Endothelial cell of umbilical vein (primary cell): ENCODE measurements around the gene CSTF3. TPM values are rescaled to one million over a fixed set of nuclear protein-coding genes. Genes with fewer than 3 reads are reported as not detected.

Experiments
- BruUV-seq: library from RNA; stranded (reverse); fragments of 400-500 nt; replicated peaks from 2 replicates; lab custom pipeline; 2021; lab: Mats Ljungman, UMichigan
- CTCF ChIA-PET: fragments of 300-600, 350-600 bp; sonication (Branson Sonifier 250); formaldehyde crosslinking; loops from one replicate; lab custom pipeline; 2021; ENCODE audit warnings: antibody characterized with exemption, inconsistent platforms; lab: Charles Lee
- POLR2A ChIA-PET: fragments of 300-600, 350-600 bp; sonication (Branson Sonifier 250); formaldehyde crosslinking; loops from one replicate; lab custom pipeline; 2021; ENCODE audit warnings: antibody characterized with exemption, inconsistent platforms; lab: Charles Lee
- DNase-seq: peaks from one replicate; pipeline ENCODE4 v3.0.0-alpha.2; 2011; ENCODE audit warnings: low read depth, low spot score
- FAIRE-seq: peaks from 2 replicates; lab custom pipeline; 2011; peaks lifted over from hg19 to GRCh38; lab: Jason Lieb, UNC
- H2AFZ ChIP-seq: 2 replicates; pipeline ENCODE4 v1.6.0; 2012; ENCODE audit warnings: low read depth, low read length, control low read depth, inconsistent platforms
- H3K27ac ChIP-seq: 2 replicates; pipeline ENCODE4 v1.5.1; 2011; ENCODE audit warnings: low read depth, mild to moderate bottlenecking, control low read depth, low read length, moderate library complexity; ENCODE audit not compliant: insufficient read depth
- H3K27me3 ChIP-seq, 2 experiments: 2 replicates each; pipeline versions ENCODE4 v1.6.0 to v1.6.1; 2011; ENCODE audit warnings: low read length in 2 of 2, mixed read lengths in 1 of 2; ENCODE audit not compliant: control insufficient read depth in 2 of 2, insufficient read depth in 2 of 2
- H3K36me3 ChIP-seq, 2 experiments: 2 replicates in 1 of 2; 3 replicates in 1 of 2; pipeline ENCODE4 v1.5.1; 2011; ENCODE audit warnings: low read length in 2 of 2, mild to moderate bottlenecking in 1 of 2, moderate library complexity in 1 of 2; ENCODE audit not compliant: control insufficient read depth in 2 of 2, insufficient read depth in 2 of 2; ENCODE audit errors: extremely low read depth in 1 of 2
- H3K4me1 ChIP-seq: 3 replicates; pipeline ENCODE4 v1.5.1; 2011; ENCODE audit warnings: mild to moderate bottlenecking, low read length; ENCODE audit not compliant: control insufficient read depth, insufficient read depth; ENCODE audit errors: extremely low read depth
- H3K4me2 ChIP-seq: 2 replicates; pipeline ENCODE4 v1.6.1; 2011; ENCODE audit warnings: low read length, control low read depth, mixed read lengths; ENCODE audit not compliant: insufficient read depth
- H3K4me3 ChIP-seq, 3 experiments: fragments of 200-600 bp in 1 of 3; sonication (generic), shearing (Covaris generic) in 1 of 3; replicated peaks in 1 of 3; 2 replicates each; pipeline ENCODE4 v1.5.1; 2011 to 2016; ENCODE audit warnings: control low read depth in 3 of 3, low read length in 3 of 3, mild to moderate bottlenecking in 2 of 3, inconsistent platforms in 1 of 3, low read depth in 1 of 3, moderate library complexity in 1 of 3; ENCODE audit not compliant: insufficient read depth in 1 of 3
- H3K79me2 ChIP-seq: 2 replicates; pipeline ENCODE4 v1.6.0; 2012; ENCODE audit warnings: low read length, inconsistent platforms; ENCODE audit not compliant: control insufficient read depth, insufficient read depth
- H3K9ac ChIP-seq: replicated peaks from 2 replicates; pipeline ENCODE3; 2011; ENCODE audit warnings: low read length, control low read depth; ENCODE audit not compliant: insufficient read depth; ENCODE audit errors: extremely low read depth
- H3K9me1 ChIP-seq: replicated peaks from 3 replicates; pipeline ENCODE4 v1.6.0; 2011; ENCODE audit warnings: mild to moderate bottlenecking, low read length; ENCODE audit not compliant: control insufficient read depth, insufficient read depth; ENCODE audit errors: extremely low read depth
- H3K9me3 ChIP-seq: replicated peaks from 2 replicates; pipeline ENCODE4 v1.5.1; 2012; ENCODE audit warnings: low read length, inconsistent platforms; ENCODE audit not compliant: control insufficient read depth, insufficient read depth
- H4K20me1 ChIP-seq: replicated peaks from 2 replicates; pipeline ENCODE3; 2011; ENCODE audit warnings: mild to moderate bottlenecking, low read length; ENCODE audit not compliant: control insufficient read depth, insufficient read depth; ENCODE audit errors: extremely low read depth
- EZH2 ChIP-seq: IDR thresholded peaks from 2 replicates; pipeline ENCODE4 v1.6.1; 2012; ENCODE audit warnings: borderline replicate concordance, low read depth, mild to moderate bottlenecking, moderate library complexity, low read length, inconsistent platforms; ENCODE audit not compliant: severe bottlenecking
- FOS ChIP-seq: IDR thresholded peaks from 2 replicates; pipeline ENCODE4 v1.6.1; 2011; ENCODE audit warnings: mild to moderate bottlenecking, low read length, moderate library complexity, borderline replicate concordance; ENCODE audit not compliant: insufficient read depth
- GATA2 ChIP-seq: IDR thresholded peaks from 2 replicates; pipeline ENCODE4 v1.7.0; 2011; ENCODE audit warnings: low read depth, mild to moderate bottlenecking, moderate library complexity, mixed read lengths, low read length; ENCODE audit not compliant: insufficient read length, insufficient read depth
- MYC ChIP-seq: IDR thresholded peaks from one replicate; pipeline ENCODE4 v1.6.1; 2011; ENCODE audit warnings: mild to moderate bottlenecking, low read depth, low read length
- POLR2A ChIP-seq: IDR thresholded peaks from 2 replicates; pipeline ENCODE4 v1.6.1; 2012; ENCODE audit warnings: low read depth, mild to moderate bottlenecking, control low read depth, low read length
- dilution Hi-C: fragments of 300-500 bp; cut with MboI; formaldehyde crosslinking; loops from one replicate; pipeline ENCODE4 v1.15.0; 2019; ENCODE audit warnings: low sequenced_read_pairs; ENCODE audit not compliant: extremely low pct_ligation_motif_present
- intact Hi-C: fragments of 100-400 bp; cut with micrococcal nuclease; formaldehyde crosslinking; loops from one replicate; pipeline ENCODE4 v1.10.0; 2022
- polyA plus RNA-seq, 4 experiments: library from polyadenylated mRNA; depleted of rRNA in 3 of 4; stranded (reverse) in 3 of 4; unstranded in 1 of 4; fragments of >200 nt; gene quantifications; 2 replicates each; pipeline versions ENCODE4 v1.2.1 to v1.2.3, GENCODE V29; 2011 to 2012; ENCODE audit warnings: missing spikeins in 1 of 4
- total RNA-seq: library from RNA; stranded (reverse); gene quantifications from 2 replicates; pipeline ENCODE4 v1.2.3, GENCODE V29; 2021

Gene CSTF3
- total and polyA plus RNA-seq, 2 donors (not counting 3 experiments of a cell fraction or from before 2014, with no cell fraction given): 18.3 to 46.6 TPM

DNA sequence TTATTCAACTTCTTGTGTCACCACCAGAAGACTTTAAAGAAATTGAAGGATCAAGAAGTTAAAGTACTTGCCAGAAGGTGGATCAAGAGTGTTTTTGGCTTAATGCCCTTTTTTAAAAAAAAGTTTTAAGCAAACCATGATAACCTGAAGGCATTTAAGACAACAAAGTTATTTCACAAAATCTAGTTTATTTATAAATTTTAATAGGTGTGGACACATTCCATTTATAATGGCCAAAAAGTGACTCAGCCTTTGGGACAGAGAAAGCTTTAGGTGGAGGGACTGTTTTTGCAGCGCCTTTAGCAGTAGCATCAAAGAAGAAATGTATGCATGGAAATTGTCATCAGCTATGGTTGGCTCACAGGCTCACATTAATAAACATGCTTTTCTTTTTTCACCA lies 104.0 kb downstream of the CSTF3 start:
- Histone ChIP-seq H3K27me3 (no peaks in the 10 kb centered on the region), H2AFZ (no peak overlapping the region), H3K27ac (no peak overlapping the region), H3K9me1 (no peaks in the 10 kb centered on the region), H3K79me2 (no peaks in the 10 kb centered on the region), H3K9me3 (no peaks in the 10 kb centered on the region), H3K9ac (no peak overlapping the region), H3K4me2 (no peak overlapping the region), H3K4me3 (no peak overlapping the region), H3K36me3 (peaks cover 3 to 4% of the 10 kb centered on the region in 2 experiments), H3K4me1 (peaks cover 2% of the 10 kb centered on the region), H4K20me1 (no peaks in the 10 kb centered on the region)
- ChIA-PET CTCF (interaction anchor here (0.7 to 1.2 kb wide), 4 partner anchors 8 to 85 kb away, joined by 3 read pairs; no protein-coding TSS in a partner anchor), POLR2A (no interaction called here)
- FAIRE-seq (no peak), DNase-seq (no peak)
- dilution Hi-C loops: no loop called here
- intact Hi-C loops: no loop called here
- TF ChIP-seq FOS (no peak), EZH2 (no peak)
- BruUV-seq: no TSS peak

DNA sequence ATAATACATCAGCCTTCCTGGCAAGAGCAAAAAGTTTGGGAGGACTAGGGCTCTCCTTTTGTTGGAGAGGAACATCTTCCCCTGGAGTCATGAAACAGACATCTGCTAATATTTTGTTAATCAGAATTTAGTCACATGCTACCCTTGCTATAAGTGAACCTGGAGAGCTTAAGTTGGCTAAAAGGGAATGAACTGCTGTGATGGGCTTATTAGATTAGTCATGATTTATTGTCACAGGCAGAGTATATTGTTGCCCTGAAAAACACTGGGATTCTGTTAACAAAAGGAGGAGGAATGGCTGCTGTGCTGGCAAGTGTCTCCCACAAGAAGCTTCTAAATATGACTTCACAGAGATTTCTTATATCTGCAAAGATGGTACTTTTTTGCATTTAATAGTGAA lies 105.9 kb downstream of the CSTF3 start:
- Histone ChIP-seq H3K79me2 (no peaks in the 10 kb centered on the region), H3K9me1 (no peaks in the 10 kb centered on the region), H3K4me1 (no peaks in the 10 kb centered on the region), H3K36me3 (peaks cover 3 to 4% of the 10 kb centered on the region in 2 experiments), H3K4me3 (no peak overlapping the region), H3K9me3 (no peaks in the 10 kb centered on the region), H4K20me1 (no peaks in the 10 kb centered on the region), H3K4me2 (no peak overlapping the region), H3K27ac (no peak overlapping the region), H2AFZ (no peak overlapping the region), H3K9ac (no peak overlapping the region), H3K27me3 (no peaks in the 10 kb centered on the region)
- TF ChIP-seq GATA2: no peak
- TF ChIP-seq MYC: no peak
- no peak for TF ChIP-seq POLR2A
- DNase-seq (peak; percentile 4), FAIRE-seq (no peak)
- no TSS peak for BruUV-seq
- POLR2A ChIA-PET: no interaction called here
- intact Hi-C loops: no loop called here
- CTCF ChIA-PET: interaction anchor here (4.0 kb wide), 1 partner anchor 9 kb away, joined by 27 read pairs; no protein-coding TSS in a partner anchor
- dilution Hi-C loops: no loop called here
